Brain microvascular endothelial cell (primary cell): ENCODE measurements around the gene KLC4.
"Not testable (repeated sequence)": the region's sequence is repeated elsewhere in the genome, so short reads cannot be mapped to it uniquely, and the experiment has no call there.

Source experiments
- DNase-seq: peaks from one replicate; pipeline ENCODE4 v3.0.0-alpha.2; 2020
- H3K27ac ChIP-seq: fragments of 250-450 bp; sonication (Bioruptor Pico); 2 replicates; pipeline ENCODE4 v1.5.1; 2020; ENCODE audit warnings: mild to moderate bottlenecking, moderate library complexity
- H3K27me3 ChIP-seq: fragments of 250-450 bp; sonication (Bioruptor Pico); replicated peaks from 2 replicates; pipeline ENCODE4 v1.5.1; 2020; ENCODE audit warnings: mild to moderate bottlenecking
- H3K36me3 ChIP-seq: fragments of 250-450 bp; sonication (Bioruptor Pico); replicated peaks from 2 replicates; pipeline ENCODE4 v1.5.1; 2020; ENCODE audit warnings: mild to moderate bottlenecking
- H3K4me3 ChIP-seq: 2 replicates; pipeline ENCODE4 v1.5.1; 2011; ENCODE audit warnings: low read depth, mild to moderate bottlenecking, control low read depth, low read length, moderate library complexity
- in situ Hi-C: cut with HindIII; loops from 2 replicates; pipeline ENCODE4 v1.10.0; 2017; ENCODE audit warnings: low sequenced_read_pairs, low pct_ligation_motif_present
- TF ChIP-seq, protein P1 (sequence below): IDR thresholded peaks from 2 replicates; pipeline ENCODE4 v1.5.1; 2011; ENCODE audit warnings: low read depth, mild to moderate bottlenecking, moderate library complexity, low read length, control low read depth, inconsistent platforms; ENCODE audit errors: missing control alignments

KLC4 gene

DNA sequence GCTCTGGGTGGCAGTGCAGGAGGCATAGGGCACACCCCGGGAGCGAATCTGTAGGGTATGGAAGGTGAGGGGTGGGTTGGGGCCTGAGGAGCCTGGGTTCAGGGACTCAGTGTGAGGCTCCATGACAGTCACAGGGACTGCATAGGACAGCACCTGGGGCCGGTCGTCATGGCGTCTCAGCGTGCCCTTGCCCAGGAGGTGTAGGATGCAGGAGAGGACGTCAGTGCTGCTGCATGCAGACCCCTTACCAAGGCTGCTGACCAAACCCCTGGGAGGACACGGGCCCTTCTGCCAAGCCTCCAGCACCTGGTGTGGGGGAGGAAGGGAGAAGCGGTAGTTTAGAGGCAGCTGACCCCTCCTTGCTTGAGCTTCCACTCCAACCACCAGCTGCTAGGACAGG, 21.7 kb upstream of the KLC4 start:
- in situ Hi-C loops = no loop called here
- no peak for DNase-seq
- H3K36me3 ChIP-seq = peaks cover 68% of the 10 kb centered on the region
- no peak overlapping the region for H3K4me3 ChIP-seq
- TF ChIP-seq, protein P1, sequence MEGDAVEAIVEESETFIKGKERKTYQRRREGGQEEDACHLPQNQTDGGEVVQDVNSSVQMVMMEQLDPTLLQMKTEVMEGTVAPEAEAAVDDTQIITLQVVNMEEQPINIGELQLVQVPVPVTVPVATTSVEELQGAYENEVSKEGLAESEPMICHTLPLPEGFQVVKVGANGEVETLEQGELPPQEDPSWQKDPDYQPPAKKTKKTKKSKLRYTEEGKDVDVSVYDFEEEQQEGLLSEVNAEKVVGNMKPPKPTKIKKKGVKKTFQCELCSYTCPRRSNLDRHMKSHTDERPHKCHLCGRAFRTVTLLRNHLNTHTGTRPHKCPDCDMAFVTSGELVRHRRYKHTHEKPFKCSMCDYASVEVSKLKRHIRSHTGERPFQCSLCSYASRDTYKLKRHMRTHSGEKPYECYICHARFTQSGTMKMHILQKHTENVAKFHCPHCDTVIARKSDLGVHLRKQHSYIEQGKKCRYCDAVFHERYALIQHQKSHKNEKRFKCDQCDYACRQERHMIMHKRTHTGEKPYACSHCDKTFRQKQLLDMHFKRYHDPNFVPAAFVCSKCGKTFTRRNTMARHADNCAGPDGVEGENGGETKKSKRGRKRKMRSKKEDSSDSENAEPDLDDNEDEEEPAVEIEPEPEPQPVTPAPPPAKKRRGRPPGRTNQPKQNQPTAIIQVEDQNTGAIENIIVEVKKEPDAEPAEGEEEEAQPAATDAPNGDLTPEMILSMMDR = no peak
- H3K27ac ChIP-seq = no peak overlapping the region
- H3K27me3 ChIP-seq = no peaks in the 10 kb centered on the region

DNA sequence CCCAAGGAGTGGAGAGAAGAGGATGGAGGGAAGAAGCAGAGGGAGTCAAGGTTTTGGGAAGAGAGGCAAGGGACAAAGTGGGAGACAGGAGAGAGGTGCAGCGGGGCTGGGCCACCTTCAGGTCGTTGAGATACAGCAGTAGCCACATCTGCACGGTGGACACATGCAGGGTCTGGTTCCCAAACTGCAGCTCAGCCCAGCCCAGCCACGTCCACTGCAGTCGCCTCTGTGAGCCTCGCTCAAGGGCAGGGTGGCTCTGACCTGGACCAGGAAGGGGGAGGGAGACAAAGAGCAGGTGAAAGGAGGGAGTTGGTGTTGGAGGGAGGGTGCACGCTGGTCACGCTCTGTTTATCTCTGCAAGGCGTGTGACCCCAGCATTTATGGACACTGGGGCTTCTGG, 20.7 kb upstream of the KLC4 start:
- H3K4me3 ChIP-seq = no peak overlapping the region
- TF ChIP-seq, protein P1 = no peak
- peaks cover 73% of the 10 kb centered on the region for H3K36me3 ChIP-seq
- DNase-seq = no peak
- no peaks in the 10 kb centered on the region for H3K27me3 ChIP-seq
- in situ Hi-C loops = no loop called here
- H3K27ac ChIP-seq = no peak overlapping the region

DNA sequence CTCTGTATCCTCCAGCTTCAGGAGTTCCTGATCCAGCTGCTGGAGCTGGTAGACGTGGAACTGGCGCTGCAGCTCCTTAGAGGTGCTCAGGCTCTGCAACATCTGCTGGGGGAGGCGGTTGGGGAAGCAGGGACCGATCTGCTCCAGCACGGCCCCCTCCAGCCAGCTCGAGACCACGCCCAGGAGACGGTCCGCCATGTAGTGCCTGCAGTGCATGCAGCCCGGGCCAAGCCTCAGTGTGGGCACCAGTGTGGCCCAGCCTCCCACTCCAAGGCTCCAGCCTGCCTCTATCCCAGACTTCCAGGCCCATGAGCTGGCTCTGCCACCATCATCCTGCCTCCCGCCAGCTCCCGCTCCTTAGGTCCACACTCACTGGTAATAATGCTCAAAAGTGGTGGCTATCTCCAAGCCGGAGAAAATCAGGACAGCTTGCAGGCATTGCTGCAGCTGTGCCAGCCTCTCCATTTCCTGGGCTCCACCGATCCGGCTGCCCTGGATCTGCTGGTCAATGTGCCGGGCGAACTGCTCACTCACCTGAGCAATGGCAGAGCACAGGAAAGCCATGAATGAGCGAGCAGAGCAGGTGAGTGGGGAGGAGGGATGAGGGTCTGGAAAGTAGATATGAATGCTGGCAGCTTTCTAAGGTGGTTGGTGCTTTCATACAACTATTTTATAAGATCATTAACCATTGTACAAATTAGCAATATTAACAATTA, 18.7 kb upstream of the KLC4 start:
- Histone ChIP-seq H3K4me3 (no peak overlapping the region), H3K27me3 (no peaks in the 10 kb centered on the region), H3K27ac (no peak overlapping the region), H3K36me3 (peaks cover 72% of the 10 kb centered on the region)
- TF ChIP-seq, protein P1 = no peak
- in situ Hi-C loops = no loop called here
- DNase-seq = no peak

DNA sequence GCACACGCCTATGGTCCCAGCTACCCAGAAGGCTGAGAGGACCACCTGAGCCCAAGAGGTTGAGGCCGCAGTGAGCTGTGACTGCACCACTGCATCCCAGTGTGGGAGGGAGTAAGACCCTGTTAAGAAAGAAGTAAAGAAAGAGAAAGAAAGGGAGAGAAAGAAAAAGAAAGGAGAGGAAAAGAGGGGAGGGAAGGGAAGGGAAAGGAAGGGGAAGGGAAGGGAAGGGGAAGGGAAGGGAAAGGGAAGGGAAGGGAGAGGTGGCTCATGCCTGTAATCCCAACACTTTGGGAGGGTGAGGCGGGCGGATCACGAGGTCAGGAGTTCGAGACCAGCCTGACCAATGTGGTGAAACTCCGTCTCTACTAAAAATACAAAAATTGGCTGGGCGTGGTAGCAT, 18.0 kb upstream of the KLC4 start:
- H3K4me3 ChIP-seq, H3K27ac ChIP-seq, in situ Hi-C loops, DNase-seq, H3K27me3 ChIP-seq: not testable (repeated sequence)
- peaks cover 77% of the 10 kb centered on the region for H3K36me3 ChIP-seq

DNA sequence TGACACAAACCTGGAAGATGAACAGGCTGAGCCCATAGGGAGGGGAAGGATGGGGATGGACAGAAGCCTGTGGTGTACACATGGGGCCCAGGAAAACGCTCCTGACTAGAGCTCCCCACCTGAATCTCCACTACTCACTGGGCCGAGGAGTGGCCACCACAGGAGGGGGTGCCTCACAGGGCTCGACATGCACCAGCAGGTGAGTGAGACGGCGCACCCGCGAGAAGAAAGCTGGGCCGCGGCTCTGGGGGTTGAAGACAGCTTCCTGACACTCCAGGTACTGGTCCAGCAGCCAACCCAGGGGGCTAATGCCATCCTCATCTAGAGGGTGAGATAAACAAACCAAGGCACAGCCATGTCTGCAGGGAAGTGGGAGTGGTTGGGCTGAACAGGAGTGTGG, 16.1 kb upstream of the KLC4 start:
- Histone ChIP-seq H3K36me3 (peaks cover 64% of the 10 kb centered on the region), H3K27me3 (no peaks in the 10 kb centered on the region), H3K4me3 (no peak overlapping the region), H3K27ac (no peak overlapping the region)
- in situ Hi-C loops = no loop called here
- DNase-seq = no peak
- TF ChIP-seq, protein P1 = no peak

DNA sequence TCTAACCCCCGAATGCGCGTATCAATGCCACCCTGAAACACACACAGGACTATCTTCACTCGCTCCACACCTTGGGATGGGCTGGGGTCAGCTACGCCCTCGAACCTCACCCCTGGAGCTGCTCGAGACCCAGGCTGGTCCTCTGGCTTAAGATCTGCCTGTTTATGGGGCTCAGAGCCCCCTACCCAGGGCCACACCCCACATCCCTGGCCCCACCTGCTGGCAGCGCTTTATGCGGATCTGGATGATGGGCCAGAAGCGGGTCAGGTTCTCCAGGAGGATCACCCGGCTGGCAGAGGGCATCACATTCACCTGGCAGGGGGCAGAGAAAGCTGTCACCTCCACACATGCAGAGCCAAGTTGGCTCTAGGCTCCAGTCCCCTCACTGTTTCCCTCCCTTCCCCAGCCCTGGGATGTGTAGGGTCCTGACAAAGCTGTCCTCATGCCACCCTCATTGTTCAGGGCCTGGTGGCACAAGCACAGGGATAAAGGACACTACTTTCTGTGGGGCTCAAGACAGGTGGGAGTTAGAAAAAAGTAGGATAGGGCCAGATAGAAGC, 14.0 kb upstream of the KLC4 start:
- H3K36me3 ChIP-seq = peaks cover 61% of the 10 kb centered on the region
- no peaks in the 10 kb centered on the region for H3K27me3 ChIP-seq
- TF ChIP-seq, protein P1 = no peak
- H3K27ac ChIP-seq = no peak overlapping the region
- DNase-seq = no peak
- no peak overlapping the region for H3K4me3 ChIP-seq
- in situ Hi-C loops = no loop called here
